AG04449 (cell line): ENCODE data around the gene OASL.
"Not testable (repeated sequence)": the region's sequence is repeated elsewhere in the genome, so short reads cannot be mapped to it uniquely, and the experiment has no call there.

Experiments used
- CTCF ChIA-PET: fragments of 350-600 bp; formaldehyde crosslinking; extraction: SDS; loops from one replicate; lab custom pipeline; 2021; ENCODE audit warnings: antibody characterized with exemption; lab: Yijun Ruan, JAX
- POLR2A ChIA-PET: fragments of 400-600, 350-600 bp; formaldehyde crosslinking; extraction: SDS; loops from one replicate; lab custom pipeline; 2020; ENCODE audit warnings: antibody characterized with exemption, inconsistent platforms; lab: Yijun Ruan, JAX
- DNase-seq: peaks from one replicate; pipeline ENCODE4 v3.0.0-alpha.2; 2010; ENCODE audit warnings: low read depth, low spot score
- H3K4me3 ChIP-seq: 2 replicates; pipeline ENCODE4 v1.5.1; 2011; ENCODE audit warnings: low read depth, mild to moderate bottlenecking, control low read depth, low read length
- TF ChIP-seq, protein P1 (sequence below): IDR thresholded peaks from one replicate; pipeline ENCODE4 v1.5.1; 2011; ENCODE audit warnings: mild to moderate bottlenecking, moderate library complexity, low read length, control low read depth, inconsistent platforms; ENCODE audit not compliant: insufficient read depth; ENCODE audit errors: missing control alignments

OASL gene

DNA sequence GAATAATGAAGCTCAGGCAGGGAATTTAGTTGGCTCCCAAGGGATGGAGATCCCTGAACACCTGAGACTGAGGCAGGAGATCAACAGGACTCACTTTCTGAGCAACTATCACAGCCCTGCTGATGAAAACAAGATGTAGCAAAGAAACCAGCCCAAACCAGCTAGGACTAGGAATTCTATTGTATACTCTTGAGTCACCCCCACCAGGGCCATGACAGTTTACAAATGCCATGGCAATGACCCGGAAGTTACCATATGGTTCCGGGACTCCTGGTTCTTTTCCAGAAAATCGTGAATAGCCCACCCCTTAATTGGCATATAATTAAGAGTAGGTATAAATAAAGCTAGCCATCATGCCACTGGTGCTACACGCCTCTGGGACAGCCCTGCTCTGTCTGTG is 46.0 kb upstream of the OASL start:
- no peak for DNase-seq
- ChIA-PET POLR2A (no interaction called here), CTCF (no interaction called here)
- no peak overlapping the region for H3K4me3 ChIP-seq
- TF ChIP-seq, protein P1, sequence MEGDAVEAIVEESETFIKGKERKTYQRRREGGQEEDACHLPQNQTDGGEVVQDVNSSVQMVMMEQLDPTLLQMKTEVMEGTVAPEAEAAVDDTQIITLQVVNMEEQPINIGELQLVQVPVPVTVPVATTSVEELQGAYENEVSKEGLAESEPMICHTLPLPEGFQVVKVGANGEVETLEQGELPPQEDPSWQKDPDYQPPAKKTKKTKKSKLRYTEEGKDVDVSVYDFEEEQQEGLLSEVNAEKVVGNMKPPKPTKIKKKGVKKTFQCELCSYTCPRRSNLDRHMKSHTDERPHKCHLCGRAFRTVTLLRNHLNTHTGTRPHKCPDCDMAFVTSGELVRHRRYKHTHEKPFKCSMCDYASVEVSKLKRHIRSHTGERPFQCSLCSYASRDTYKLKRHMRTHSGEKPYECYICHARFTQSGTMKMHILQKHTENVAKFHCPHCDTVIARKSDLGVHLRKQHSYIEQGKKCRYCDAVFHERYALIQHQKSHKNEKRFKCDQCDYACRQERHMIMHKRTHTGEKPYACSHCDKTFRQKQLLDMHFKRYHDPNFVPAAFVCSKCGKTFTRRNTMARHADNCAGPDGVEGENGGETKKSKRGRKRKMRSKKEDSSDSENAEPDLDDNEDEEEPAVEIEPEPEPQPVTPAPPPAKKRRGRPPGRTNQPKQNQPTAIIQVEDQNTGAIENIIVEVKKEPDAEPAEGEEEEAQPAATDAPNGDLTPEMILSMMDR, result no peak

DNA sequence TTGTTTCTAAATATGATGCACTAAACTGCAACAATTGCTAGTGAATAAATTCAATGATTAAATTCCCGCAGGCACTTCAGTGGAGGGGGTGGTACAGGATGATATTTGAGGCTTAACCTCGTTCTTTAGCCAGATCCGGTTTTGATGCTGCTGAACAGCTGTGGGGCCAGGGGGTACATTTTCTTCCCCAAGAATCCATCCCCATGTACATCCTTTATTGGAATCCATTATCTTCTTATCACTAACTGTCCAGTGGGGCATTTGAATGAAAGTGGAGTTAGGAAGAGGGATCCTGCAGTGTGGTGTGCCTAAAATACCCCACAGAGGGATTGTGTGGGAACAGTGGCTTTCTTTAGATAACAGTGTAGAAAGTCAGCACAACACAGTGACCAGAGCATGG is 45.2 kb upstream of the OASL start:
- DNase-seq, result no peak
- TF ChIP-seq, protein P1, result no peak
- CTCF ChIA-PET, result no interaction called here
- POLR2A ChIA-PET, result no interaction called here
- H3K4me3 ChIP-seq, result no peak overlapping the region

DNA sequence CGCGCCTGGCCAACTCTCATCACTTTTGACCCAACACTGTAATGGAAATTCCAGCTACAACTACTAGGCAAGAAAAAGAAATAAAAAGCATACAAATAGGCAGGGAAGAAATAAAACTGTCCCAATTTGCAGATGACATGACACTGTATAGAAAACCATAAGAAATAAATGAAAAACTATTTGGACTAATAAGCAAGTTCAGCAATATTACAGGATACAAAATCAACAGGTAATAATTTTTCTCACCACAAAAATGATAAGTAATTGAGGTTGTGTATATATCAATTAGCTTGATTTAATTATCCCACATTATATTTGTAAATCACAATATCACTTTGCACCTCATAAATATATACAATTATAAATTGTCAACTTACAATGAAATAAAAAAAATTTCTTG is 41.9 kb upstream of the OASL start:
- CTCF ChIA-PET, result interaction anchor here (1.1 to 1.3 kb wide), 2 partner anchors 14 to 15 kb away, joined by 3 to 4 read pairs; no protein-coding TSS in a partner anchor
- H3K4me3 ChIP-seq, result no peak overlapping the region
- DNase-seq, result no peak
- POLR2A ChIA-PET, result no interaction called here
- TF ChIP-seq, protein P1, result no peak

DNA sequence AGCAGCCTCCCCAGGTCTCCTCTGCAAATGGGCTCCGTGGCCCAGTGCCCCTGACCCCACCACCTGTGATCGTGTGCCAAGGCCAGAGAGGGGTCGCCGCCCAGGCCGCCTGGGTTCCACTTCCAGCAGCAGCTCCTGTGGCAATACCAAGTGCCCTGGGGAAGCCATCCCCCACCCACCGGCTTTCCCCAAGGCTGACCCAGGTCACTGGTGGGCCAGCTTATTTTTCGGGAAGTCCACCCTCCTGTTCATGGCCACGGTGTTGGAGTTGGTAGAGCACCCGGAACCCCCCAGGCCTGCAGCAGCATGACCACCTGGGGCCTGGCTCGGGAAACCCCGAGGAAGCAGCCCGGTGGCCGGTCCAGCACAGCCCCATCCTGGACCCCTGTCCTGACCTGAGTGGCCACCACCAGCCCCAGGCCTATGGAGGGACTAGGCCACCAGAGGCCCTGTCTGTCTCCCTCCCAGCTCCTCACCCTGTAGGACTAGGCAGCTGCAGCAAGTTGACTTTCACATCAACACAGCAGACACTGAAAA is 40.8 kb upstream of the OASL start:
- no peak for DNase-seq
- TF ChIP-seq, protein P1, result no peak
- no peak overlapping the region for H3K4me3 ChIP-seq
- CTCF ChIA-PET, result interaction anchor here (1.1 kb wide), 1 partner anchor 12 kb away, joined by 3 read pairs; no protein-coding TSS in a partner anchor
- POLR2A ChIA-PET, result no interaction called here

DNA sequence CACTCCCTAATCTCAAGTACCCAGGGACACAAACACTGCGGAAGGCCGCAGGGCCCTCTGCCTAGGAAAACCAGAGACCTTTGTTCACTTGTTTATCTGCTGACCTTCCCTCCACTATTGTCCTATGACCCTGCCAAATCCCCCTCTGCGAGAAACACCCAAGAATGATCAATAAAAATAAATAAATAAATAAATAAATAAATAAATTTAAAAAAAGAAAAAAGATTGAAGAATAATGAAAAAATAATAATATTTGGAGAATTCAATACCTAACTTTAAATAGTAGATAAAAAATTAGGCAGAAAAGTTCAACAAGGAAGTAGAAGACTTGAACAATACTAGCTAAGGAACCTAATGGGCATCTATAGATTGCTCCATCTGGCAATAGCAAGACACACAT is 38.4 kb upstream of the OASL start:
- CTCF ChIA-PET, result interaction anchor here (1.6 kb wide), 1 partner anchor 18 kb away, joined by 6 read pairs; no protein-coding TSS in a partner anchor
- POLR2A ChIA-PET, H3K4me3 ChIP-seq, DNase-seq: not testable (repeated sequence)

DNA sequence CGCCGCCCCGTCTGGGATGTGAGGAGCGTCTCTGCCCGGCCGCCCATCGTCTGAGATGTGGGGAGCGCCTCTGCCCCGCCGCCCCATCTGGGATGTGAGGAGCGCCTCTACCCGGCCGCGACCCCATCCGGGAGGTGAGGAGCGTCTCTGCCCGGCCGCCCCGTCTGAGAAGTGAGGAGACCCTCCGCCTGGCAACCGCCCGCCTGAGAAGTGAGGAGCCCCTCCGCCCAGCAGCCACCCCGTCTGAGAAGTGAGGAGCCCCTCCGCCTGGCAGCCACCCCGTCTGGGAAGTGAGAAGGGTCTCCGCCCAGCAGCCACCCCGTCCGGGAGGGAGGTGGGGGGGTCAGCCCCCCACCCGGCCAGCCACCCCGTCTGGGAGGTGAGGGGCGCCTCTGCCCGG is 36.9 kb upstream of the OASL start:
- CTCF ChIA-PET, POLR2A ChIA-PET, DNase-seq, H3K4me3 ChIP-seq: not testable (repeated sequence)

DNA sequence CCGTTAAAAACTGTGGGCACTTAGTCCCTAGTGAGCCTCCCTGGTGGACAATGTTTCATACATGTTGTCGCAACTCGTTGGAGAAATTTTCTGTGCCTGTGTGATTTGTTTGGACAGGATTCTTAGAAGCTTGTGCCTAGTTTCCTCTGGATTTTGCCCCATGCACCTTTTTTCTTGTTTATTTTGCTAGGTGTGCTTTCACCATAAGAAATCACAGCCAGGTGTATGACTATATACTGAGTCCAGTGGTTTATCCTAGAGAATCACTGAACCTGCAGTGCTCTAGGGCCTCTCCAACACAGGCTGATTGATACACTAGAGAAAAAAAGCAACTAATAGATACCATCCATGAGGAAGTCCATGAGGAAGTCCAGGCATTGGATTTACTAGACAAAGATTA is 33.1 kb upstream of the OASL start:
- POLR2A ChIA-PET, result no interaction called here
- CTCF ChIA-PET, result interaction anchor here (0.8 kb wide), 1 partner anchor 423 kb away, joined by 3 read pairs; no protein-coding TSS in a partner anchor
- TF ChIP-seq, protein P1, result no peak
- no peak overlapping the region for H3K4me3 ChIP-seq
- DNase-seq, result no peak
